ENCODE data around the gene MXD1. TPM values are rescaled to one million over a fixed set of nuclear protein-coding genes. Genes with fewer than 3 reads are reported as not detected.

MXD1 gene
- total RNA-seq, 3 donors from 2014 or later: 5.8 to 17.3 (median 10.2) TPM

- H3K36me3 ChIP-seq: no peaks in the 10 kb centered on the region
- no peaks in the 10 kb centered on the region for H3K4me1 ChIP-seq
- DNase-seq (ENCODE audit: low spot score in 2 of 2): peak; percentile 100
- H3K9me3 ChIP-seq: no peaks in the 10 kb centered on the region
- intact Hi-C loops (cut with DNase I; ENCODE audit: low total_unique reads): loop anchor here (1.0 to 5.0 kb wide), 2 partner anchors 228 to 618 kb away; no protein-coding TSS in a partner anchor
- H3K27me3 ChIP-seq: no peaks in the 10 kb centered on the region
- TF ChIP-seq POLR2AphosphoS5 (IDR thresholded peaks at IDR 0.05) (peak; percentile 95 to 98 (median 97)), POLR2A (IDR thresholded peaks at IDR 0.05) (peak; percentile 85), CTCF (IDR thresholded peaks at IDR 0.05) (peak in 2 of 3 donors; percentile 14 to 16)
- peak overlapping the region; percentile 97 for H3K27ac ChIP-seq
- H3K4me3 ChIP-seq: peak overlapping the region; percentile 86 to 91 (median 87)
Measured at GRCh38 chr2:69914164-69914949, 552 bp upstream of the MXD1 start.

GRCh38 chr2:69916106-69916505 lies 1.2 kb downstream of the MXD1 start:
- Histone ChIP-seq H3K27me3 (no peaks in the 10 kb centered on the region), H3K9me3 (no peaks in the 10 kb centered on the region), H3K4me1 (no peaks in the 10 kb centered on the region), H3K36me3 (no peaks in the 10 kb centered on the region), H3K27ac (peak overlapping the region; percentile 88 to 97), H3K4me3 (peak overlapping the region; percentile 86 to 91 (median 87))
- no peak for DNase-seq (ENCODE audit: low spot score in 2 of 2)
- TF ChIP-seq POLR2AphosphoS5 (IDR thresholded peaks at IDR 0.05) (no peak), POLR2A (IDR thresholded peaks at IDR 0.05) (no peak), CTCF (IDR thresholded peaks at IDR 0.05) (no peak)
- intact Hi-C loops (cut with DNase I; ENCODE audit: low total_unique reads): no loop called here

- H3K27ac ChIP-seq: peak overlapping the region; percentile 57 to 71
- intact Hi-C loops (cut with DNase I; ENCODE audit: low total_unique reads): no loop called here
- H3K4me3 ChIP-seq: no peak overlapping the region
Measured at GRCh38 chr2:69917852-69918251, 2.9 kb downstream of the MXD1 start.

GRCh38 chr2:69918401-69918800 lies 3.5 kb downstream of the MXD1 start:
- no peak overlapping the region for H3K4me3 ChIP-seq
- no peaks in the 10 kb centered on the region for H3K9me3 ChIP-seq
- no peaks in the 10 kb centered on the region for H3K27me3 ChIP-seq
- H3K36me3 ChIP-seq: no peaks in the 10 kb centered on the region
- H3K27ac ChIP-seq: peak overlapping the region; percentile 57 to 71
- TF ChIP-seq POLR2A (IDR thresholded peaks at IDR 0.05) (no peak), POLR2AphosphoS5 (IDR thresholded peaks at IDR 0.05) (no peak), CTCF (IDR thresholded peaks at IDR 0.05) (no peak)
- intact Hi-C loops (cut with DNase I; ENCODE audit: low total_unique reads): no loop called here
- no peaks in the 10 kb centered on the region for H3K4me1 ChIP-seq
- no peak for DNase-seq (ENCODE audit: low spot score in 2 of 2)

More at GRCh38 chr2:69917852-69918251, 2.9 kb downstream of the MXD1 start:
- Histone ChIP-seq H3K36me3 (no peaks in the 10 kb centered on the region), H3K9me3 (no peaks in the 10 kb centered on the region), H3K27me3 (no peaks in the 10 kb centered on the region), H3K4me1 (no peaks in the 10 kb centered on the region)
- TF ChIP-seq CTCF (IDR thresholded peaks at IDR 0.05) (no peak), POLR2AphosphoS5 (IDR thresholded peaks at IDR 0.05) (peak in 1 of 3 donors; percentile 41), POLR2A (IDR thresholded peaks at IDR 0.05) (no peak)
- DNase-seq (ENCODE audit: low spot score in 2 of 2): no peak

GRCh38 chr2:69923116-69923515 lies 8.2 kb downstream of the MXD1 start:
- H3K36me3 ChIP-seq: no peaks in the 10 kb centered on the region
- H3K4me1 ChIP-seq: no peaks in the 10 kb centered on the region
- no peak overlapping the region for H3K4me3 ChIP-seq
- no peaks in the 10 kb centered on the region for H3K9me3 ChIP-seq
- DNase-seq (ENCODE audit: low spot score in 2 of 2): no peak
- intact Hi-C loops (cut with DNase I; ENCODE audit: low total_unique reads): no loop called here
- H3K27ac ChIP-seq: no peak overlapping the region
- no peaks in the 10 kb centered on the region for H3K27me3 ChIP-seq
- TF ChIP-seq POLR2AphosphoS5 (IDR thresholded peaks at IDR 0.05): no peak
- TF ChIP-seq CTCF (IDR thresholded peaks at IDR 0.05): no peak
- TF ChIP-seq POLR2A (IDR thresholded peaks at IDR 0.05): no peak

All from breast epithelium (tissue), 4 donors.